ENCODE results near the gene PCLO. TPM values are rescaled to one million over a fixed set of nuclear protein-coding genes. Genes with fewer than 3 reads are reported as not detected.

PCLO gene
- total and polyA plus RNA-seq, 9 of the 15 experiments (the other 6 are each of a cell fraction or from before 2014, with no cell fraction given) = under 0.01 to 0.01 TPM; not detected in 7

GRCh38 chr7:82803411-82803810 is 359.3 kb downstream of the PCLO start (continued):
- TF ChIP-seq KAT8 (IDR thresholded peaks at IDR 0.05; ENCODE audit: low read depth) = no peak
- no peak for TF ChIP-seq NONO (IDR thresholded peaks at IDR 0.05; ENCODE audit: low read depth in 2 of 2, low read length in 1 of 2)
- no peak for TF ChIP-seq ZNF507 (tag; conservative IDR thresholded peaks at IDR 0.05)
- no peak for TF ChIP-seq ZBTB17 (CRISPR knock-in tag; IDR thresholded peaks at IDR 0.05)
- no peak for TF ChIP-seq STAT5A (IDR thresholded peaks at IDR 0.05; ENCODE audit: borderline replicate concordance, low read length)
- TF ChIP-seq NKRF (IDR thresholded peaks at IDR 0.05; ENCODE audit: borderline replicate concordance) = no peak
- TF ChIP-seq MTA1 (IDR thresholded peaks at IDR 0.05; ENCODE audit: borderline replicate concordance) = no peak
- no peak for TF ChIP-seq ZMIZ1 (IDR thresholded peaks at IDR 0.05; ENCODE audit: low read depth in 2 of 2, low read length in 2 of 2)
- no peak for TF ChIP-seq KLF13 (tag; IDR thresholded peaks at IDR 0.05; ENCODE audit: borderline replicate concordance, low read depth)
- TF ChIP-seq GTF2A2 (tag; IDR thresholded peaks at IDR 0.05) = no peak
